ENCODE results near the gene TRUB2.

TRUB2 gene

GRCh38 chr9:128322404-128323211 is at the start of gene TRUB2, which contains the start of gene COQ4:
Gene TRUB2, minus strand, starts transcription at chr9:128322447. Its CDS starts 39 bp downstream, at chr9:128322408.
Gene COQ4, plus strand, starts transcription at chr9:128322839. Its CDS starts 20 bp downstream, at chr9:128322859.
- DNase-seq, result peak; percentile 95

- no peak for DNase-seq
These were observed 49.4 kb upstream of the TRUB2 start for GRCh38 chr9:128371630-128372117.

- peak; percentile 97 for DNase-seq
These were observed 48.7 kb upstream of the TRUB2 start, which contains the start of gene URM1 for GRCh38 chr9:128370752-128371629. Gene URM1, plus strand, starts transcription at chr9:128371374. Its CDS starts 7 bp downstream, at chr9:128371381.

GRCh38 chr9:128370367-128370751 is 48.1 kb upstream of the TRUB2 start:
- no peak for DNase-seq

- no peak for DNase-seq
These were observed 46.9 kb upstream of the TRUB2 start for GRCh38 chr9:128369024-128369706.

GRCh38 chr9:128365525-128365924 is 43.3 kb upstream of the TRUB2 start:
- no peak for DNase-seq

- DNase-seq, result no peak
These were observed 40.5 kb upstream of the TRUB2 start for GRCh38 chr9:128362774-128363173.

- peak; percentile 75 for DNase-seq
These were observed 39.9 kb upstream of the TRUB2 start for GRCh38 chr9:128361986-128362646.

GRCh38 chr9:128361296-128361985 is 39.2 kb upstream of the TRUB2 start:
- no peak for DNase-seq

- DNase-seq, result no peak
These were observed 38.6 kb upstream of the TRUB2 start for GRCh38 chr9:128360826-128361225.

- DNase-seq, result no peak
These were observed 36.6 kb upstream of the TRUB2 start for GRCh38 chr9:128358861-128359260.

- no peak for DNase-seq
These were observed 35.8 kb upstream of the TRUB2 start for GRCh38 chr9:128358090-128358489.

GRCh38 chr9:128355451-128355850 is 33.2 kb upstream of the TRUB2 start:
- no peak for DNase-seq

- no peak for DNase-seq
These were observed 27.5 kb upstream of the TRUB2 start for GRCh38 chr9:128349772-128350171.

GRCh38 chr9:128349125-128349524 is 26.9 kb upstream of the TRUB2 start:
- DNase-seq, result no peak

- DNase-seq, result no peak
These were observed 22.8 kb upstream of the TRUB2 start for GRCh38 chr9:128344931-128345605.

- no peak for DNase-seq
These were observed 21.6 kb upstream of the TRUB2 start for GRCh38 chr9:128343855-128344254.

- no peak for DNase-seq
These were observed 20.9 kb upstream of the TRUB2 start for GRCh38 chr9:128342971-128343680.

GRCh38 chr9:128341435-128341849 is 19.2 kb upstream of the TRUB2 start:
- peak; percentile 86 for DNase-seq

- no peak for DNase-seq
These were observed 18.6 kb upstream of the TRUB2 start for GRCh38 chr9:128340691-128341434.
